Chondrocyte (in vitro differentiated cells): Measurements from ENCODE around the gene INTS14. TPM values are rescaled to one million over a fixed set of nuclear protein-coding genes. Genes with fewer than 3 reads are reported as not detected.

Experiments used
- DNase-seq: peaks from one replicate; pipeline ENCODE4 v3.0.0; 2021; ENCODE audit warnings: mixed read lengths, low spot score
- H3K27ac Mint-ChIP-seq: one replicate; pipeline ENCODE4 v1.8.0; 2021; ENCODE audit warnings: mild to moderate bottlenecking, moderate library complexity, mixed read lengths; ENCODE audit not compliant: unreplicated experiment
- H3K27me3 Mint-ChIP-seq: 2 replicates; pipeline ENCODE4 v1.8.0; 2021; ENCODE audit warnings: low read depth, mixed read lengths
- H3K36me3 Mint-ChIP-seq: 2 replicates; pipeline ENCODE4 v1.8.0; 2021; ENCODE audit warnings: low read depth, mixed read lengths
- H3K4me1 Mint-ChIP-seq: 2 replicates; pipeline ENCODE4 v1.8.0; 2021; ENCODE audit warnings: low read depth, mild to moderate bottlenecking, mixed read lengths
- H3K4me3 Mint-ChIP-seq: one replicate; pipeline ENCODE4 v1.8.0; 2021; ENCODE audit warnings: mild to moderate bottlenecking, moderate library complexity, mixed read lengths; ENCODE audit not compliant: unreplicated experiment
- H3K9me3 Mint-ChIP-seq: 2 replicates; pipeline ENCODE4 v1.8.0; 2021; ENCODE audit warnings: low read depth, mixed read lengths
- CTCF ChIP-seq: fragments of 200-600 bp; sonication (generic); IDR thresholded peaks from 2 replicates; pipeline ENCODE4 v1.5.0; 2021; ENCODE audit warnings: antibody characterized with exemption, mild to moderate bottlenecking, moderate library complexity
- total RNA-seq: library from RNA; stranded (reverse); gene quantifications from 3 replicates; pipeline ENCODE4 v1.2.1, GENCODE V29; 2021

Gene INTS14
- total RNA-seq, 1 donor from 2014 or later, result 25.4 TPM

- no peak for DNase-seq
- no peaks in the 10 kb centered on the region for H3K27me3 Mint-ChIP-seq
- peak overlapping the region; percentile 60 for H3K27ac Mint-ChIP-seq
- peaks cover 37% of the 10 kb centered on the region for H3K36me3 Mint-ChIP-seq
- no peak for TF ChIP-seq CTCF
- H3K4me3 Mint-ChIP-seq, result no peak overlapping the region
- no peaks in the 10 kb centered on the region for H3K9me3 Mint-ChIP-seq
- H3K4me1 Mint-ChIP-seq, result peaks cover 30% of the 10 kb centered on the region
Measured at GRCh38 chr15:65583701-65584100, 27.2 kb downstream of the INTS14 start.

GRCh38 chr15:65580287-65580686, 30.6 kb downstream of the INTS14 start:
- no peak for TF ChIP-seq CTCF
- H3K4me3 Mint-ChIP-seq, result no peak overlapping the region
- DNase-seq, result no peak
- H3K27ac Mint-ChIP-seq, result peak overlapping the region; percentile 47
- peaks cover 53% of the 10 kb centered on the region for H3K4me1 Mint-ChIP-seq
- H3K36me3 Mint-ChIP-seq, result peaks cover 25% of the 10 kb centered on the region
- H3K9me3 Mint-ChIP-seq, result no peaks in the 10 kb centered on the region
- no peaks in the 10 kb centered on the region for H3K27me3 Mint-ChIP-seq

GRCh38 chr15:65579762-65580161, 31.2 kb downstream of the INTS14 start:
- H3K27me3 Mint-ChIP-seq, result no peaks in the 10 kb centered on the region
- DNase-seq, result no peak
- H3K4me3 Mint-ChIP-seq, result no peak overlapping the region
- H3K4me1 Mint-ChIP-seq, result peaks cover 53% of the 10 kb centered on the region
- no peaks in the 10 kb centered on the region for H3K9me3 Mint-ChIP-seq
- TF ChIP-seq CTCF, result no peak
- peaks cover 25% of the 10 kb centered on the region for H3K36me3 Mint-ChIP-seq
- no peak overlapping the region for H3K27ac Mint-ChIP-seq

- no peaks in the 10 kb centered on the region for H3K27me3 Mint-ChIP-seq
- TF ChIP-seq CTCF, result no peak
- H3K36me3 Mint-ChIP-seq, result peaks cover 22% of the 10 kb centered on the region
- H3K9me3 Mint-ChIP-seq, result no peaks in the 10 kb centered on the region
- no peak overlapping the region for H3K4me3 Mint-ChIP-seq
- peak overlapping the region; percentile 6 for H3K27ac Mint-ChIP-seq
- H3K4me1 Mint-ChIP-seq, result peaks cover 50% of the 10 kb centered on the region
- no peak for DNase-seq
Measured at GRCh38 chr15:65578904-65579728, 31.8 kb downstream of the INTS14 start.

- peaks cover 41% of the 10 kb centered on the region for H3K4me1 Mint-ChIP-seq
- peak overlapping the region; percentile 87 for H3K27ac Mint-ChIP-seq
- DNase-seq, result no peak
- H3K9me3 Mint-ChIP-seq, result no peaks in the 10 kb centered on the region
- no peak overlapping the region for H3K4me3 Mint-ChIP-seq
- no peak for TF ChIP-seq CTCF
- H3K27me3 Mint-ChIP-seq, result no peaks in the 10 kb centered on the region
- peaks cover 15% of the 10 kb centered on the region for H3K36me3 Mint-ChIP-seq
Measured at GRCh38 chr15:65577129-65577996, 33.6 kb downstream of the INTS14 start.
